C1 segment of cervical spinal cord (tissue), 14 donors: ENCODE measurements around the gene MGAT5.

Source experiments
- DNase-seq, 14 donors: peaks; one replicate each; lab custom pipeline; 2025; lab: John Stamatoyannopoulos, UW

The MGAT5 gene

DNA sequence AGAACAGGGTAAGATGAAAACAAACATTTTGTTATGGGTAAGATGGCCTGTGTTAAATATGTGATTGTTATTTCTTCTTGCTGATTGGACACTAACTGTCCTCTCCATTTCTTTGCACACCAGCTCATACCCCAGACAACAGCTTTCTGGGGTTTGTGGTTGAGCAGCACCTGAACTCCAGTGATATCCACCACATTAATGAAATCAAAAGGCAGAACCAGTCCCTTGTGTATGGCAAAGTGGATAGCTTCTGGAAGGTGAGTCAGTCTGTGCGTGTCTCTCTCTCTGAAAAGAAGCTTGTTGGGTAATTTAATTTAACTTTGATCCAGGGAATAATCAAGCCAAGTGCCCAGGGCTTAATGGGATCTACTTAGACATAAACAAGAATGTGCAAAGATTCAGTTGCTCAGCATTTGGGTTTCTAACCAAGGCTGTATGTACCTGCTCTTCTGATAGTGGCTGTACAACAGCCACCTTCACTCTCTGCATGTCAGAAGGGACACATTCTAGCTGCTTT, 108.3 kb downstream of the MGAT5 start:
- DNase-seq: no peak

DNA sequence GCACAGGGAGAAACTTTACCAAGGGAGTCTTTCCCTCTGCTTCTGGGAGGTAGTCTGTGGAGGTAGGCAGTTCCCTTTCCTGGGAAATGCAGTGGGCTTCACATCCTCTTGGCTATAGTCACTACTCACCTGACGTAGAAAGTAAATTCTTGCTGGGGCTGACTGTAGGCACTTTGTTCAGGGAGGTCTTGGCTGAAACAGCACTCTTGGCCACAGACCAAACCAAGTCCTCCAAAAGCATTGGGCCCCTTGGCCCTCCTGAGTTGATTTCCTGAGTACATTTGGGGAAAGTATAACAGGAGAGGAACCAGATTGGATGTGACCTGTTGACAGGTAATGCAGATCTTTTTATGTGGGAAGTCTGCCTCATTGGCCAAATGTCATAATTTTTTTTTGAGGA, 108.9 kb downstream of the MGAT5 start:
- DNase-seq: no peak

DNA sequence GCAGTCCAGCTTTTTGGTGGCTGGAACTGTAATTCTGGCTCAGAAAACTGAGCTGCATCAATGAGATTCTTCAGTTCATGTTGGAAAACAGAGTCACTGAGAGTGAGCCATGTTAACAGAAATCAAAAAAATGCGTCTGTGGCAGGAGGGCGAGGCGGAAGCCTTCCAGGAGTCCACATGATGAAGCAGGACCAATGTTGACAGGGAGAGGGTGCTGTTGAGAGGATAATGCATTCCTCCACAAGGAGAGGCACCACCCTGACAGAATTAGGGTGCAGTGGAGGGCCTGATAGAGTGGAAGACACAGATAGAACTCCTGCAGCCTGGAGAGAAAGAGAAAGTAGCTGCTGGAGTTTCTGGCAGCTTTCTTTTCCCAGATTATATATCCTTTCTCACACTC, 111.5 kb downstream of the MGAT5 start:
- DNase-seq: no peak

DNA sequence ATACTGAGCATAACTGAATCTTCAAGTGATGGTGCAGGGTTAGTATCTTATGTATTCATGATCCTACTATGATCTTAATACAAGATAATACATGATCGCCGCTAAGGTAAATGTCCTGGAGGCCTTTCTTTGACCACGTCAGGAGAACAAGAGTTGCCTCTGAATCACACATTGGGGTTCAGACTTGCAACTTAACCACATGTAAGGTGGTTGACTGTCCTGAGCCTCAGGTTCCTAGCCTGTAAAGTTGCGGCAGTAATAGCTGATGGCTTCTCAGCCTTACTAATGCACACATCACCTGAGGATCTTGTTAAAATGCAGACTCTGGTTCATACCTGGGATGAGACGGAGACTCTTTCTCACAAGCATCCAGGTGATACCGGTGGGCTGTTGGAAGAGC, 112.5 kb downstream of the MGAT5 start:
- no peak for DNase-seq

DNA sequence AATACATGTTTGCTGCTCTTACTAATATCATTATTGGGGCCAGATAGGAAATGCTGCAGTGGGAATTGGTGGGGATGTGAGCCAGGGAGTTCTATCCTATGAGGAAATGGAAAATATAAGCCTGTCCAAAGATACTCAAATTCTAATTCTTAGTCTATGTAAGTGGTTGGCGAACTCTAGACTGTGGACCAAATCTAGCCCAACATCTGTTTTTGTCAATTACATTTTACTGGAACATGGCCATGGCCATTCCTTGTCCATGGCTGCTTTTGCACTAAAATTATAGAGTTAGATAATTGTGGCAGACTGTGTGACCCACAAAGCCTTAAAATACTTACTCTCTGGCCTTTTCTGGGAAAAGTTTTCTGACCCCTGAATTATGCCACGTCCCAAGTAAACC, 113.3 kb downstream of the MGAT5 start:
- no peak for DNase-seq

DNA sequence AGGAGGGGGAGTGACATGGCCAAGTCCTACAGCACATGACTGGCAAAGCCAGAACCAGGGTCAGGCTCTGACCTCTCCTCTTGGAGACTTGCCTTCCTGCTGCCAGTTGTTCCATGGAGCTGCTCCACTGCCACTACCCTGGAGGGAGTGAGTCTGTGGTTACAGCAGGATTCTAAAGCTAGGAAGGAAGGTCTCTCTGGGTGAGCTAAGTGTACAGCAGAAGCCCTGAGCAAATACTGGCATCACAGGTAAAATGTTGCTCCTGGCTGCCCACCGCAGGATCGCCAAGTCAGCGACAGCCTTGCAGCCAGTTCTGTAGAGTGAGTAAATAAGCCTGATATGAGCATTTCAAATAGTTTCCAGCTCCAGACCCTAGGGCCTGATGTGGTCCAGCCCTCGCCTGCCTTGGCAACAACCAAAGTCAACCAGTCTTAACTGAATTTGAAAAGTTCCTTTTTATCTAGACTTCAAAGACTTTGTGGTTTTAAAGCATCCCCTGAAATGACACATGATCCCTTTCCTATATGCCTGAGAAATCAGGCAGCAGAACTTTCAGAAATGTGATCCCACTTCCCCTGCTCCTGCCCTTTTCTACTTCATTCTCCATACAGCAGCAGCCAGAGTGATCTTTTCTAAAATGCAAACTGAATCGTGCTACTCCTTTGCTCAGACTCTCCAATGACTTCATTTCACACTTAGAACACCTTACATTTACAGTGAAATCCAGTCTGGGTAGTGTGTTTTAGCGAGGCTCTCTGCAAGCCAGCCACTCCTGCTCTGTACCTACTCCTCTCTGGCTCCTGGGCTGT, 114.3 kb downstream of the MGAT5 start:
- no peak for DNase-seq

DNA sequence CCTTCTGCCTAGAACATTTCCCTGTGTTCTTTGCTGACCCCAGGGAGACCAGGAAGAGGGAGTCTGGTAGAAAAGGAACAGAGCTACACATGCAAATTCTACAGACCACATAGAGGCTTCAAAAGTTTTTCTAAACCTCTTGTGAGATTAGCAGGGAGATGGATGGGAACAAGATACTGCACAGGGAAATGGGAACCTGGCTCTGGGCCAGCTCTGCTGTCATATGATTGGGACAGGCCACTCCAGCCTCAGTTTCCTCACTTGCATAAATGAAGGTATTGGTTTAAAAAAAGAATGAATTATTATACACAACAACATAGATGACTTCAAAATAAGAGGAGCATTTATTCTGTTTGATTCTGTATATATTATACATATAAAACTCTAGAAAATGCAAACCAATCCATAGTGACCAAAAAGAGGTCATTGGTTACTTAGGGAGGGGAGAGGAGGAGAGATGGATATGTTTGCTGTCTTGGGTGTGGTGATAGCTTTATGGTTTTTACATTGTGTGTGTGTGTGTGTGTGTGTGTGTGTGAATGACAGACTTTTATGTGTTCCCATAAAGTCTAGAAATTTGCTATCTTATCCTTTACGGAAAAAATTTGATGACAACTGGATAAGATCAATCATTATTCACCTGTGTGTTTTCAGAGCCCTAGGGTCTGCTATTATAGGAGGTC, 115.5 kb downstream of the MGAT5 start:
- DNase-seq: no peak

DNA sequence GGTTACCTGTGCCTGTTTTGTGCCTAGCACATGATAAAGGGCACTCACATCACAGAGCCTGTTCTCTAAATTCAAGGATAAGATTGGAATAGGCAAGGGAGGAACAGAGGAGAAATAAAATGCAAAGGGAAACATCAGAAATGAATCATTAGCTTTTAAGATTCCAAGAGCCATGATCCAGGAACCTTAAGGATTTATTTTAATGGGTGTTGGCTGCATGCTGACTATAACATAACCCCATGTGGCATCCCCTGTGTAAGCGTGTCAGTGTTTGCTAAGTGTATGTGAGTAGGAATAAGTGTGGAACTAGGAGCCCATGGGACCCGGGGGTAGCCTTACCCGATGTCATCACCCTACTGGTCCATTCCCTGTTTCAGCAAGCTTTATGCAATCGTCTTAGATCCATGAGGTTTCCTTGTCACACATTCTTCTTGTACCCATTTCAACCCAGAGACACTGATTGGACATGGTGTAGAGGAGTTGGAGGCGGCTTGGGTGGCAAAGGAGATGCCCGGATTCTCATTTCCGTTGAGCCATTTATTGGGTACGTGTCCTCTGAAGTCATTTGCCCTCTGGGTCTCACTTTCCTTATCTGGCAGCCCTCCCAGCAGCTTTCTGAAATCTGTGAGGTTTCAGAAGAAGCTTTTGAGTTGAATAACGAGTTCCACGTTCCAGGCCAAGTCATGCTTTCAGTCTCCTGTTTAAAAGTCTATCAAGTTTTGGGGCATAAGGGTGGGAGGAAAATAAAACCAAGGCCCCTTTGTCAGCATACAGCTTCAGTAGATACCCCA, 117.0 kb downstream of the MGAT5 start:
- no peak for DNase-seq

DNA sequence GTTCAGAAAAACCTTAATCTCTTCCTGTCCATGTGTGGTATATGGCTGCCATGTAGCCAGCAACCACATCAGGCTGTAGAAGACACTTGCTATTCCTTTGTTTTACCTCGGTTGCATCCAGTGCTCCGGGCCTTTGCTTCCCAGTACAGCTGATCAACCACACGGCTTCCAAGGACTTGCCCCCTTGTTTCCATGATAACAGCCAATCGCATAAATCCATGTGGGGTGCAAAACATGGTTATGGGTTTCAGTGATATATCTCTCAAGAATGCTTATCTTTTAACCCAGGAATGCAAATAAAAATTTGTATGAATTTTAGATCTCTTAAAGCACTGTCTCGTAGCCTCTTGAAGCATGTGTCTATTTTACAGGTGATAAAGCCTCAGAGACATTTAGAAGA, 118.3 kb downstream of the MGAT5 start:
- DNase-seq: no peak

DNA sequence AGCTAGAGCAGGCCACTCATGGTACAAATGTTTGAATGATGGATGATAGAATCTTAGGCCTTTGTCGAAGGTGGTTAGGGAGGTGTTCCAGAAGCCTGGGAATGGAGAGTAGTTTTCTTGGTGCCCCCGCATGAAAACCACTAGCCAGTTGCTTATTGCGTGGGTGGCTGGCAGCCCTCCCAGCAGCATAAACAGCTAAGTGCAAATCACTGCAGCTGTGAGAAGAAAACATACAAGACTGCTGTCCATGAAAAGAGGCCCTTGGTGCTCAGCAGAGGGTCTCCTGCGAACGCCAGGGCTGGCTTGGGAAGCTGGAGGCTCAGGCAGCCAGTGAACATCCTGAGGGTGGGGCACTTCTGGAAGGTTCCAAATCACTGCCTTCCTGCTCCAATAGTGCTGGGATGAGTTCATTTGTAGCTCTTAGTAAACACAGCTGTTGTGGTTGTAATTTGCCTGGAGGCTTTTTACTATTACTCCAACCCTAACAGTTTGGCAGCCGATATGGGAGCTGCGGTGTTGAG, 118.8 kb downstream of the MGAT5 start:
- peak in 3 of 14 donors; percentile 15 to 42 (median 19) for DNase-seq

DNA sequence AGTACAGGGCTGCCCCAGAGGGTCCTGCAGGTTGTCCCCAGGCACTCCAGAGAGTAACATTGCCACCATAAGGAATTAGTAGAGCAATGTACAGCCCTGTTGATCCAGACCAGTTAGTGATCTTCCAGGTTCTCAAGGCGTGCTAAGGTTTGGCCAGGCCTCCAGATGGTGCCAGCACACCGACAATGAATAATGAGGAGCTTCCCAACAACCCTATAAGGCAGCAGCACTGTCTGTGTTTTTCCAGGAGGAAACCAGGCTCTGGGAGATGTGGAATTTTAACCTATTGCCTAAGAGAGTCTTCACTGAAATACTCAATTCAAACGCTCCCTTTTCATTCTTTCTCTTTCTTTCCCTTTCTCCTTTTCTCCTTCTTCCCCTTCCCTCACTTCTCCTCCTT, 122.1 kb downstream of the MGAT5 start:
- DNase-seq: peak in 7 of 14 donors; percentile 19 to 75 (median 44)

DNA sequence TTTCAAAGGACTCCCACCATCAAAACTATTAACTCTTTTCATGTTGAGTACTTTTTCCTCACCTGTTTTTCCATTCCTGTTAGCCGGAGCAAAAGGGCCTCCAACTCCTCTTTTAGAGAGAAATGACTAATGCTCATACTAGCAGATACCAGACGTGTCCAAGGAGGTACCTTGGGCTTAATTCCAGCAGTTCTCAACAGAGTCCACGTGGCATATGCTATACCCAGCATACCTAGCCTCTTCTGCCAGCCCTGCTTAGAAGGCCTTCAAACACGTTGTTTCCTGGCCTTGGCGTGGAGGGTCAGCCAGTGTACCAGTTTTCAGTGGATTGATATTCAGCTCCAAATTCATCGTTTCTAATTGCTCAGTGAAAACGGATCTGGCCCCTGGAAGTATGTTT, 123.9 kb downstream of the MGAT5 start:
- DNase-seq: no peak

DNA sequence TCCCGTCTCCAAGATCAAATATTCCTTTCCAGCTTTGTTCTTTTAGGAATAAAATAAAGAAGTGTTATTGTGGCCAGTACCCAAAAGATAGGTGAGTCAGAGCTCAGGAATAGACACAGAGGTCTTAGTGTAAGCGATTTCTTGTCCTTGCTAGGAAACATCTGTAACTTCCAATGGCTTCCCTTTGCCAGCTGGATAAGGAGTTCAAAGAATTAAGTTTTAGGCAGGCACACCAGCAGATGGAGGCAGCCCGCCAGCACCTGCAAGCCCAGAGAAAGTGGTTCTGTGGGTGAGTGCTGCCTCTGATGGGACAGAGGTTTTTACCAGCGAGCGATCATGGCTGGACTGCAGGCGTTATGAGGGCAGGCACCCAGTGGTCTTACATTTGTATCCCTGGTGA, 125.4 kb downstream of the MGAT5 start:
- DNase-seq: no peak

DNA sequence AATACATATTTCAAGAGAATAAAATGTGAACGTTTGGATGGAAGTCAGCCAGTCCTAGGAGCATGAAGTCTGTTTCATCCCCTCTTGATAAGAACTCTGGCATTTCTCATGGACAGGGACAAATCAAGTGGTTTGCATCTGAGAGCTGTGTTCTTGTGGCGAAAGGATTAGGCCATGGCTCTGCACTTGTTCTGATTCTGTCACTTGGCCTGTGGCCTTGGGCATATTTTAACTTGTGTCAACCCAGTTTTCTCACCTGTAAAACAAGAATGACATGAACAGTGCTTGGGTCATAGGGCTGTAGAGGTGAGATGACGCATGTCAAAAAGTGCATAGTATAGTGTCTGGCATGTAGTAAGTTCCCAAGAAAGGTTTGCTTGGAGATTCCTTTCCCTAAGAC, 125.8 kb downstream of the MGAT5 start:
- no peak for DNase-seq

DNA sequence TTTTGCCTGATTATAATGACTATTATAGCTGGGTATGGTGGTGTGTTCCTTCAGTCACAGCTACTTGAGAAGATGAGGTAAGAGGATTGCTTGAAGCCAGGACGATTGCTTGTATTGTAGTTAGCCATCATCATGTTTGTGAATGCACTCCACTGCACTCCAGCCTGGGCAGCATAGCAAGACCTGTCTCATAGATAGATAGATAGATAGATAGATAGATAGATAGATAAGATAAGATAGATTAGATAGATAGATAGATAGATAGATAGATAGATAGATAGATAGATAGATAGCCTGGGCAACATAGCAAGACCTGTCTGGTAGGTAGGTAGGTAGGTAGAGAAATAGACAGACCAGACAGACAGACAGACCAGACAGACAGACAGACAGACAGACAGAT, 127.3 kb downstream of the MGAT5 start:
- no peak for DNase-seq

DNA sequence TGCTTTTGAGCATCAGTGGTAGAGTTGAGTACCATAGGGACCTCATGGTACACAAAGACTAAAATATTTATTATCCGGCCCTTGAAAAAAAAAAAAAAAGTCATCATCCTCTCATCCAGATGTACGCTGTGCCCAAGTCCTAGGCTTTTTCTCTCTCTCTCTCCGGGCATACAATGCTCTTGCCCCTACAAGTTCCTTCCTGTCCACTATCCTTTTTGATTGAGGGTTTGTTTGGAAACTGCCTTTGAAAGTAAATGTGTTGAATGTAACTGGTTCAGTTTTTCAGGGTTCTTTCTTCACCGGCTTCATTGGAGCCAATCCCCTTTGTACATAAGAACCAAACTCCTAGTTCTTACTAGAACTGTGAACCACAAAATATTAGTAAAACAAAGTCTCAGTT, 130.3 kb downstream of the MGAT5 start:
- DNase-seq: no peak

DNA sequence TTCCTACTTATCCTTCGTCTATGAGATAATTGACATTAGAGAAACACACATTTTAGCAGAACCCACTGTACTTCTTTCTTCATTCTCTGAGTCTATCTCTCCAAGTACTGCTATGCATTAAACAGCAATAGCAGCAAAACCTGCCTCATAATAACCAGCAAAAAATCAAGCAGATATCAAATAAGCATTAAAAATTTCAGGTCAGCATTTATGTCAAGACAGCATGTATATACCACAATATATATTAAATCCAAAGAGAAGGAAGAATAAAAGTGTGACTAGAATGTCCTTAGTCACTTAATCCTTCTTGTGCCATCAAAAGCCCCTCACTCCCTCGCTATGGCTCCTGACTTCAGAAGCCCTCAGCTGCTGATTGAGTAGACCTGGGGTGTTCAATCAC, 131.3 kb downstream of the MGAT5 start:
- no peak for DNase-seq

DNA sequence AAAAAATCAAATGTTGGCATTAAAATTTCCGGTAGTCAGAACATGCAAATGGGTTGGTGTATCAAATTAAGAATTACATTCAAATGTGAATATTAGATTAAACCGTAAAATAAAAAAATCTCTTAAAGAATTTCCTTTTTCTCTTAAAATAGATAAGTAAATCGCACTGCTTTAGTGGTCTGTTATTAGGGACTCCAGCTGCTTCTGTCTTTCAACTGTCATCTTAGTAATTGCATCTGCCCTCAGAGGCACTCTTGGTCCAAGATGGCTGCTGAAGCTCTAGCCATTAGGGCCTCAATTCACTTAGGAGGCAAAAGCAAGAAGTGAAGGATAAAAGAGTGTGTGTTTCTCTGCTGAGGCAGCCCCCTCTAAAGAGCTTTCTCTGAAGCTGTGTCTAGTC, 132.4 kb downstream of the MGAT5 start:
- no peak for DNase-seq

DNA sequence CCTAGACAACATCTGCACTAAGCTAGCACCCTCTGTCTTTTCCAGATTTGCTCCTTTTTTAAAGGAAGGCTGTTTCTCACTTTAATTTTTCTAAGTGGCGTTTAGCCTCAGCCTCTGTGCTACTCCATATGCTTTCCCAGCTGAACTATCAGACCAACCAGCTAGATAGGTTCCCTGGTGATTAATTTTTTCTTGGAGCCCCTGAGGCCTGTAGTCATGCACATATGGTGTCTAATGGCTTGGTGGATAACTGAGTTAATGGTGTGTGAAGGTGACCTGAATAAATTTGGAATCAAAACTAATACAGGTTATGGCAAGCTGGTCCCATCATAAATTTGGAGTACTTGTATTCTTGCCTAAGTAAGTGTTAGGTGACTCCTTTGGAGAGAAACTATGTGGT, 135.5 kb downstream of the MGAT5 start:
- DNase-seq: peak in 1 of 14 donors; percentile 39

DNA sequence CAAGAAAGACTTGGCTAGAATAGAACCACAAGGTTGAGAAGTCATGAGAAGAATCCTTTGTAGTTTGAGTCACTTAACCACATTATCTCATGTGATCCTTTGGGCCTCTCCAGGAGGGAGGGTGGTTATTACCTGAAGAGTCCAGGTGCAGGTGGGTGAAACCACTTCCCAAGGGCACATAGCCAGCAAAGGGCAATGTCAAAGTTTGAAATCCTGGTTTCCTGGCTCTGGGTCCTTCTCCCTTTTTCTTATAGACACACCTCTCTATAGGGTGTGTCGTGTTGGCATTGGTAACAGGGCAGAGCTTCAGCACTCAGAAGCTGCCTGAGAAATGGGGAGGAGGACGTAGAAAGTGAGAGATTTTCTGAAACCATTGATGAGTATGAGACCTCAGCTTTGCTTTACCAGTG, 137.9 kb downstream of the MGAT5 start:
- no peak for DNase-seq

DNA sequence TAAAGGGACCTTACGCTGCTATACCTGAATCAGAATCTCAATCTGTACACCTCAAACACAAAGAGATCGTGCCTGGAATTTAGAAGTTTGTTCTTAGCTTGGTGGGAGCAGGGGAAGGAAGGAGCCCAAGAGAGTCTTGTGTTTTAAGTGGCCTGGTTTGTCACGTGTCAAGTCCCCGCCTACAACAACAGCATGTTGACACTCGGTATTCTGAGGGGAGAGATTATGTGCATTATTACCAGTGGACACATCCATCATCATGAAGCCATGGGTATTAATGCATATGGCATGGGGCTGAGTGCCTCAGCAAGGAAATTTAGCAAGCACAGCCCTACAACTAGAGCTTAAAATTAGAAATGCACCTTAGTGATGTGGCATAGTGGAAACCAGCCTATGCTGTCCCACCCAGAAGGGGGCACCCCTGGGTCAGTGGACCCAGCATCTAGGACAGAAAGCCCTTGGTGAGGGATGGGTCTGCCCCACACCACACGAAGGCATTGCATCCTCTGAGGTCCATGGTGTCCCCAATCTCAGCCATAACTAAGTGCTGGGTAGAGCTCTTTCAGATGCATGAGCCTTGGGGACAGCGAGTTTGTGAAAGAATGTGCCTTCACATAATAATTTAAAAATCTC, 138.7 kb downstream of the MGAT5 start:
- no peak for DNase-seq

DNA sequence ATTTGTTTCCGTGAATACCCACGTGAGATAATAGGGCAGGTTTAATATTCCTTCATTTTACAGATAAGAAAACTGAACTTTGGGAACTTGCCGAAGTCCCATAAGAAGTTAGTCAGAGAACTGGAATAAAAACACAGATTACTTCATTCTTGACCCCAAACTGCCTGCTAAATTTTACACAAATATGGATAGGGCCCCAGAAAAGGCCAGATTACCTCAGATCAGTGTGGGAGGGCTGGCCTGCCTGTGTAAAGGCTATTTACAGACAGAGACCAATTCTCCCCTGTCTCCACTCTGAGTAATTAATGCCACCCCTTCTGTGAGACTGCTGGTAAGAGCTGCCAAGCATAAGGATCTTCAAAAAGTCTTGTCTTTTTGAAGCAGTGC, 139.2 kb downstream of the MGAT5 start:
- DNase-seq: no peak
